CD4-positive, alpha-beta T cell treated with Interleukin-6 at 100 ng/mL for 8 hours (primary cell): ENCODE results near the gene WRNIP1.

Experiments
- DNase-seq: peaks from one replicate; pipeline ENCODE4 v3.0.0-alpha.2; 2020; ENCODE audit warnings: mixed read lengths, low spot score

WRNIP1 gene

DNA sequence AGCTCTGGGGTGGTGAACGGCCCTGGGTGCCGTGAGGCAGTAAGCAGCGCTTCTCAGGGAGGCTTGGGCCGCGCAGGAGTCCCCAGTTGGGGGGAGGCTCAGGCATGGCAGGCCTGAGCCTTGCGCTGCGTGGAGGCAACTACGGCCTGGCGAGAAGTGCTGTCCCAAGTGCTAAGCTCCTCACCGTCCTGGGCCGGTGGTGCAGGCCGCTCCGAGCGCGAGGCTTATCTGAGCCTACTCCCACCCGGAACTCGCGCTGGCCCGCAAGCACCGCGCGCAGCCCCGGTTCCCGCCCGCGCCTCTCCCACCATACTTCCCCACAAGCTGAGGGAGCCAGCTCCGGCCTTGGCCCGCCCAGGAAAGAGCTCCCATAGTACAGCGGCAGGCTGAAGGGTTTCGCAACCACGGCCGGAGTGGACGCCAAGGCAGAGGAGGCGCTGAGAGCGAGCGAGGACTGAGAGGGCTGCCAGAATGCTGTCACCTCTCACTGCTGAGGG, 1.8 kb upstream of the WRNIP1 start:
- DNase-seq: no peak

- no peak for DNase-seq
These were observed 1.2 kb upstream of the WRNIP1 start for GRCh38 chr6:2763876-2764540.

GRCh38 chr6:2764610-2765165, 505 bp upstream of the WRNIP1 start:
- peak; percentile 55 for DNase-seq

- DNase-seq: no peak
These were observed 938 bp downstream of the WRNIP1 start for GRCh38 chr6:2765896-2766766.

- DNase-seq: no peak
These were observed 1.8 kb downstream of the WRNIP1 start for GRCh38 chr6:2766767-2767656.

- no peak for DNase-seq
These were observed 2.7 kb downstream of the WRNIP1 start for GRCh38 chr6:2767657-2768524.

GRCh38 chr6:2768696-2769095, 3.5 kb downstream of the WRNIP1 start:
- DNase-seq: no peak

GRCh38 chr6:2770171-2770570, 5.0 kb downstream of the WRNIP1 start:
- no peak for DNase-seq

DNA sequence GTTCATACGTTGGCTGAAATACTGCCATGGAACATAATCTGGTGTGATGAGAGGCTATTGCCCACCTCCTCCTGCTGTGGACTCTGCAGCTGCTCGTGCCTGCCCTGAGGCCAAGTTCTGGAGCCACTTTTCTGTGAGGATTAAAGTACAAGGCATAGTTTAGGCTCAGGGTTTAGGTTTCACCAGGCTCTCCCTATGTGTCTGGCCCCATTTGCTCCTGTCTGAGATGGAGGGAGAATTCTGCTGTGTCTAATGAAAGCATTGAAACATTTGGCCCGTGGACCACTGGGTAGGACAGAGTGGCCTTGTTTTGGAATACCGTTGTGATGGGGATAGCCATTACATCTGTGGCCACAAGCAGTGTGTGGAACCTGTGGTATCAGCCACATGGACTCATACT, 5.9 kb downstream of the WRNIP1 start:
- no peak for DNase-seq

GRCh38 chr6:2772840-2773239, 7.6 kb downstream of the WRNIP1 start:
- no peak for DNase-seq

DNA sequence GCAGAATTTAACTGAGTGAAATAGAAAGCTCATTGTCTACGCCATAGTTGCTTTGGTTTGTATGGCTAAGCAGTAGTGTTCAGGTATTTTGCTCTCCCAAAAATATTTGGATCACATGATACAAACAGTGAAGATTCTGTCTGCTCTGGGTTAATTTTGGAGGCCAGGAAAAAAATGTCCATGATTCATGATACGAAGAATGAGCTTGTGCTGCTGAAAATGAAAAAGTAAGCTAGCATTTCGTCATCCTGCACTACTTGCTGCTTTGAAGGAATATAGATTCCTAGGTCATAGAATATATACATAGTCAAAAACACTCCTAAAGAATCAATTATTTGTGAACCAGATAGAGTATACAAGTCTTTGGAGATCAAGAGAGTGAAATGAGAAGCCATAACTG, 8.3 kb downstream of the WRNIP1 start:
- no peak for DNase-seq

DNA sequence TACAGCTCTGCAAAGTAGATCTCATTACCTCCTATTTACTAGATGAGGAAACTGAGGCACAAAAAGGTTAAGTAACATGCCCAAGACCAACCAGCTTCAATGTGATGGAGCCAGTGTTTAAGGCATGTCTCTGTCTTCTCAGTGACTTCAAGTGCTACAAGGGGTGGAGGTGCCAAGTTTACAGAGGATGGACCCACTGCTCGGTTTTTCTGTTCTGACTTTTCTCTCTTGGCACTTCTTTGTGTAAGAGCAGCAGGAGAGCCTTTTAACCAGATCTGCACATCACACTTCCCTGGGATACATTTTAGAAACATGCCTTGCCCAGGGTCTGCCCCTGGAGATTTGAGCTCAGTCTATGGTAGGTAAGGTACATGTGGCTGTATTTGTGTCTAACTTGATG, 9.8 kb downstream of the WRNIP1 start:
- no peak for DNase-seq

GRCh38 chr6:2777249-2777648, 12.1 kb downstream of the WRNIP1 start:
- DNase-seq: no peak

DNA sequence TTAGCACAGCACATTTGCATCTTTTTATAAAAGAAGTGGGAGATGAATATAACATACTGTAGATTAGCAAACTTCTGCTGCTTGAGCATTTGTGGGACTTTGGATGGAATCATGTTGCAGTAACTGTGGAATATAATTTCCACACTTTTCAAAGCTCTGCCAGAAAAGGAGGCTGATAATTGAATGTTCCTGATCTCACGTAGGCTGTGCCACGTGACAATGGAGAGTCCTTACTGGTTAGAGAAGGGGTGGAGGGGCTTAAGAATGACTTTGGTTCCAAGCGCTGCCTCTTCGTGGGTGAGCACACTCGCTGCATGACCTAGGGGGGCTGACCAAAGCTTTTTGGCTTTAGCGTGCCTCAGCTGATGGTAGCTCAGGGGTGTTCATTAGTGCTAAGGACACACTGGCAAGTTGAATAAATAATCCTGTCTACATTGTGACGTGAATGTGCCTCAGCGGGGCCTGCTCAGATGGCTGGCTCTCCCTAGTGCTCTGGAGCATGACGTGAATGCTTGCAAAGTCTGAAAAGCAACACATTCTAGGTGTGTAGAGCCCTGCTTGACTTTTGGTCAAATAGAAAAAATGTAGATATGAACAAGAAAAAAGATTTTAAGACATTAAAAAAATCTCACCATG, 15.0 kb downstream of the WRNIP1 start:
- DNase-seq: no peak

DNA sequence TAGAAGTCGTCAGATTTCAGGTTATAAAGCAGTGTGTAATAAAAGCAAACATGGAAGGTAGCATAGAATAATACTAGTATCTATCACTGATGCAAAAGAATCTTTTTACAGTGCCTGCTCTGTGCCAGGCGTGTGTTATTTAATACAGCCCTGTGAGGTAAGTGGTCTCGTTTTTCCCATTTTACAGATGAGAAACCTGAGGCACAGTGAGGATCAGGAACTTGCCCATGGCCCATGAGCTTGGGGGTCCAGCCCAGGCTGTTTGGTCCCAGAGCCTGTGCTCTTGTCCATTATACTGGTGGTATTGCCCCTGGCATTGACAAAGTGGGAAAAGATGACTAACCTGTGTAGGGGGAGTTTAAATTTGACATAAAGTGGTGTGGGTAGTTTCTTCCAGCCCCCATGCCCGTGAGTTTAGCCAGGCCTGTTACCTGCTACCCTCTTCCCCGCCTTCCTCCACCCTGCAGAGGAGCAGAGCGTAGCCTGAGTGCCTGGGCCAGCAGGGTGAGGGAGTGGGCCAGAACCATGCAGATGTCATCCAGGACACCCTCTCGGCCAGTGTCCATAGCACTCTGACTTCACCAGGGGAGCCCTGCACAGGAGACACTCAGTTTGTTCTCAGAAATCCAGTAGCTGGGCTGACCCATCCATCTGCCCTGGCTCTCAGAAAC, 16.6 kb downstream of the WRNIP1 start:
- DNase-seq: no peak

DNA sequence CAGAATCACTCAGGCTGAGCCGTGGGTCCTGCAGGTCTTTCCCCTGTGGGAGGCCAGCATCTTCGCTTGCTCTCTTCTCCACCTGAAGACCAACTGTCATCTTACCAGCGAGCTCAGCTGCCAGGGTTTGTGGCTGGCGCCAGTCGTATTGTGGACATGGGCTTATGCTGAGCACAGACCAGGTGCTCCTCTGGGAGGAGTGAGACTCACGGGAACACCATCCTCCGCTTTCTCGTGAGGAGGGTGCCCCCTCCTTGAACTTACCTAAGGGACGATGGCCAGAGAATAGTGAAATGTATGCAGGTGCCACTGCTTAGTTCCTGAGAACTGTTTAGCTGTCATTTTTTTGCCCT, 17.1 kb downstream of the WRNIP1 start:
- DNase-seq: no peak

- DNase-seq: no peak
These were observed 17.6 kb downstream of the WRNIP1 start for GRCh38 chr6:2782825-2783187.

DNA sequence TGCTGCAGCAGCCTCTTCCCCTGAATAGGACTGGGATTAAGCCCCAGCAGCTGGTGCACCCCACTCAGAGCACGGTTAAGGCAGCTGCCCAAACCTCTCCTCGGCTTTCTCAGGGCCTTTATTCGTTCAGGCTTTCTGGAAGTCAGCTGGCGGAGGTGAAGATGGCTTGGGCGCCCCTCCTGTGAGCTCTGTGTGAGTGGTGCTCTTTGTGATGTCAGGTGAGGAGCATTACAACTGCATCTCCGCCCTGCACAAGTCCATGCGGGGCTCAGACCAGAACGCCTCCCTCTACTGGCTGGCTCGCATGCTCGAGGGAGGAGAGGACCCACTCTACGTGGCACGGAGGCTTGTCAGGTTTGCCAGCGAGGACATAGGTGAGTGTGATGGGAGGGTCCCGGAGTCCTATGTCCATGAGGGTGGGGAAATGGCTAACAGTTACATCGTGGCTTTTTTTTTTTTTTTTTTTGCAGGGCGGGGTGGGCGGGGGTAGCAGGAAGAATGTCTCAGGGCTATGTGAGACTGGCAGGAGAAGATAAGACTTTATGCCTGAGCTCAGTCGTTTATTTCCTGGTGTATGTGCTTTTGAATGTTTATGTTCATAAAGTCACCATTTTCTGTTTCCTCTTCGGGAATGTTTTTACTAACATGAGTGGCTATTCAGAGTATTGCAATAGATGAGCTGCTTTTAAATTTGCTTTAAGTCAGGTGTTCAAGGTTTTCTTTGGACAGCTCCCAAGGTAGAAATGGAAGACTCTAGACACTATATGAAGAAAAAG, 18.2 kb downstream of the WRNIP1 start:
- DNase-seq: no peak

- no peak for DNase-seq
These were observed 18.9 kb downstream of the WRNIP1 start for GRCh38 chr6:2784061-2784460.
